ENCODE results near the gene SMPD3.

DNA sequence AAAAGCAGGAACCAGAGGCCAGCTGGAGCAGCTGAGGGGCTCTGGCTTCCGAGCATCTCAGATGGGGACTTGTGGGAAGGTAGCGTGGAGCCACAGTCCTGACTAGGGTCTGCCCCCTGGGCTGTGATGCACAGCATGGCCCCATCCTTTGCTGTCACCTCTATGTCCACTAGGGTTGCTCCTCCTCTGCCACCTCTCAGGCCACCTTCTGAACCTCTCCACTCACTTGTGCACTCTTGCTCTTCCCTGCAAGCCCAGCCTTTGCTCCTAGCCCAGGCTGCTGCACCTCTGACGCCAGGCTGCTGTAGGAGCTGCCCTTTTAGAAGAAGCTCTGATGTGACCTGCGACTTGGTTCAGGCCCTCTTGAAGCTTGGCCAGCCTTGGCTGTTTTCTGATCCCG is 24.3 kb upstream of the SMPD3 start:
- TF ChIP-seq, protein P1, sequence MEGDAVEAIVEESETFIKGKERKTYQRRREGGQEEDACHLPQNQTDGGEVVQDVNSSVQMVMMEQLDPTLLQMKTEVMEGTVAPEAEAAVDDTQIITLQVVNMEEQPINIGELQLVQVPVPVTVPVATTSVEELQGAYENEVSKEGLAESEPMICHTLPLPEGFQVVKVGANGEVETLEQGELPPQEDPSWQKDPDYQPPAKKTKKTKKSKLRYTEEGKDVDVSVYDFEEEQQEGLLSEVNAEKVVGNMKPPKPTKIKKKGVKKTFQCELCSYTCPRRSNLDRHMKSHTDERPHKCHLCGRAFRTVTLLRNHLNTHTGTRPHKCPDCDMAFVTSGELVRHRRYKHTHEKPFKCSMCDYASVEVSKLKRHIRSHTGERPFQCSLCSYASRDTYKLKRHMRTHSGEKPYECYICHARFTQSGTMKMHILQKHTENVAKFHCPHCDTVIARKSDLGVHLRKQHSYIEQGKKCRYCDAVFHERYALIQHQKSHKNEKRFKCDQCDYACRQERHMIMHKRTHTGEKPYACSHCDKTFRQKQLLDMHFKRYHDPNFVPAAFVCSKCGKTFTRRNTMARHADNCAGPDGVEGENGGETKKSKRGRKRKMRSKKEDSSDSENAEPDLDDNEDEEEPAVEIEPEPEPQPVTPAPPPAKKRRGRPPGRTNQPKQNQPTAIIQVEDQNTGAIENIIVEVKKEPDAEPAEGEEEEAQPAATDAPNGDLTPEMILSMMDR (IDR thresholded peaks at IDR 0.05), result no peak
- no peak for TF ChIP-seq POLR2A (IDR thresholded peaks at IDR 0.05)
